Ramos (cell line): ENCODE data around the gene PPP1R12B.
"Not testable (repeated sequence)": the region's sequence is repeated elsewhere in the genome, so short reads cannot be mapped to it uniquely, and the experiment has no call there.

Experiments
- in situ Hi-C: fragments of 300-500 bp; cut with MboI; formaldehyde crosslinking; loops from one replicate; pipeline ENCODE4 v1.14.3; 2022; ENCODE audit warnings: low sequenced_read_pairs; ENCODE audit not compliant: unreplicated experiment

Gene PPP1R12B

GRCh38 chr1:202622388-202622787 lies 273.9 kb downstream of the PPP1R12B start:
- in situ Hi-C loops = no loop called here

GRCh38 chr1:202623075-202623474 lies 274.6 kb downstream of the PPP1R12B start:
- in situ Hi-C loops = no loop called here

GRCh38 chr1:202623476-202623875 lies 275.0 kb downstream of the PPP1R12B start:
- in situ Hi-C loops = not testable (repeated sequence)

GRCh38 chr1:202624088-202624780 lies 275.7 kb downstream of the PPP1R12B start:
- in situ Hi-C loops = no loop called here

- in situ Hi-C loops = no loop called here
Measured at GRCh38 chr1:202624781-202625108, 276.2 kb downstream of the PPP1R12B start.

GRCh38 chr1:202625416-202626360 lies 277.2 kb downstream of the PPP1R12B start:
- in situ Hi-C loops = no loop called here

GRCh38 chr1:202627036-202627435 lies 278.5 kb downstream of the PPP1R12B start:
- in situ Hi-C loops = not testable (repeated sequence)

GRCh38 chr1:202627841-202628565 lies 279.5 kb downstream of the PPP1R12B start:
- in situ Hi-C loops = no loop called here

- in situ Hi-C loops = no loop called here
Measured at GRCh38 chr1:202628646-202629215, 280.2 kb downstream of the PPP1R12B start.

- in situ Hi-C loops = not testable (repeated sequence)
Measured at GRCh38 chr1:202629257-202629811, 280.8 kb downstream of the PPP1R12B start.

GRCh38 chr1:202630096-202630495 lies 281.6 kb downstream of the PPP1R12B start:
- in situ Hi-C loops = not testable (repeated sequence)

- in situ Hi-C loops = no loop called here
Measured at GRCh38 chr1:202630541-202630940, 282.0 kb downstream of the PPP1R12B start.

- in situ Hi-C loops = no loop called here
Measured at GRCh38 chr1:202631076-202631923, 282.8 kb downstream of the PPP1R12B start.

- in situ Hi-C loops = no loop called here
Measured at GRCh38 chr1:202632241-202632640, 283.7 kb downstream of the PPP1R12B start.

- in situ Hi-C loops = not testable (repeated sequence)
Measured at GRCh38 chr1:202636171-202636570, 287.7 kb downstream of the PPP1R12B start.

GRCh38 chr1:202637321-202638018 lies 289.0 kb downstream of the PPP1R12B start:
- in situ Hi-C loops = not testable (repeated sequence)

GRCh38 chr1:202638019-202638700 lies 289.7 kb downstream of the PPP1R12B start:
- in situ Hi-C loops = no loop called here

- in situ Hi-C loops = not testable (repeated sequence)
Measured at GRCh38 chr1:202638701-202639305, 290.3 kb downstream of the PPP1R12B start.
